Measurements from ENCODE around the gene GIMAP4. TPM values are rescaled to one million over a fixed set of nuclear protein-coding genes. Genes with fewer than 3 reads are reported as not detected.

GIMAP4 gene
- total RNA-seq, 4 donors from 2014 or later = 5.1 to 38.0 (median 14.6) TPM

- Histone ChIP-seq H3K4me3 (no peak overlapping the region), H3K36me3 (no peaks in the 10 kb centered on the region), H3K27ac (no peak overlapping the region), H3K27me3 (no peaks in the 10 kb centered on the region), H3K9me3 (no peaks in the 10 kb centered on the region), H3K4me1 (no peaks in the 10 kb centered on the region)
- DNase-seq = no peak
- no peak for TF ChIP-seq POLR2A (IDR thresholded peaks at IDR 0.05)
- TF ChIP-seq CTCF (IDR thresholded peaks at IDR 0.05) = no peak
Measured at GRCh38 chr7:150620061-150620460, 52.9 kb downstream of the GIMAP4 start.

GRCh38 chr7:150620617-150621371 is 53.6 kb downstream of the GIMAP4 start:
- Histone ChIP-seq H3K27ac (peak overlapping the region in 1 of 4 donors; percentile 33), H3K36me3 (no peaks in the 10 kb centered on the region), H3K4me1 (no peaks in the 10 kb centered on the region), H3K9me3 (no peaks in the 10 kb centered on the region), H3K4me3 (no peak overlapping the region), H3K27me3 (no peaks in the 10 kb centered on the region)
- no peak for TF ChIP-seq POLR2A (IDR thresholded peaks at IDR 0.05)
- no peak for TF ChIP-seq CTCF (IDR thresholded peaks at IDR 0.05)
- no peak for DNase-seq

- DNase-seq = no peak
- H3K27ac ChIP-seq = peak overlapping the region in 1 of 4 donors; percentile 33
- no peak overlapping the region for H3K4me3 ChIP-seq
- no peaks in the 10 kb centered on the region for H3K36me3 ChIP-seq
- H3K27me3 ChIP-seq = no peaks in the 10 kb centered on the region
- no peak for TF ChIP-seq POLR2A (IDR thresholded peaks at IDR 0.05)
- TF ChIP-seq CTCF (IDR thresholded peaks at IDR 0.05) = no peak
- H3K4me1 ChIP-seq = no peaks in the 10 kb centered on the region
- H3K9me3 ChIP-seq = no peaks in the 10 kb centered on the region
Measured at GRCh38 chr7:150621376-150621775, 54.2 kb downstream of the GIMAP4 start.

Other genes starting within 250 kb of the GIMAP4 start
- 10 to 100 TPM; 19.3 to 22.1 (median 20.0) TPM for gene LRRC61, start 244.0 kb upstream of the GIMAP4 start, total RNA-seq
- 10 to 100 TPM; 34.5 to 70.4 (median 56.8) TPM for gene ACTR3C, start 243.8 kb upstream of the GIMAP4 start, total RNA-seq
- 10 to 100 TPM; 21.5 to 99.9 (median 27.1) TPM for gene RARRES2, start 225.8 kb upstream of the GIMAP4 start, total RNA-seq
- gene REPIN1, start 198.6 kb upstream of the GIMAP4 start, total RNA-seq = 100 to 1,000 TPM; 138 to 209 (median 159) TPM
- 1 to 10 TPM; 1.7 to 2.8 (median 2.5) TPM for gene ZNF775, start 188.1 kb upstream of the GIMAP4 start, total RNA-seq
- 10 to 100 TPM in 1 of 4 donors, 1 to 10 TPM in 2, under 1 TPM in 1; 0.88 to 19.8 (median 5.2) TPM for gene GIMAP8, start 116.8 kb upstream of the GIMAP4 start, total RNA-seq
- gene GIMAP7, start 52.5 kb upstream of the GIMAP4 start, total RNA-seq = 10 to 100 TPM in 1 of 4 donors, 1 to 10 TPM in 3; 4.8 to 16.5 (median 8.5) TPM
- 10 to 100 TPM in 2 of 4 donors, 1 to 10 TPM in 2; 7.0 to 35.5 (median 10.6) TPM for gene GIMAP6, start 65.0 kb downstream of the GIMAP4 start, total RNA-seq
- gene GIMAP2, start 118.3 kb downstream of the GIMAP4 start, total RNA-seq = 10 to 100 TPM in 1 of 4 donors, 1 to 10 TPM in 3; 4.8 to 17.3 (median 9.1) TPM
- gene GIMAP1, start 149.2 kb downstream of the GIMAP4 start, total RNA-seq = 1 to 10 TPM; 1.8 to 7.4 (median 3.6) TPM
- gene GIMAP5, start 170.0 kb downstream of the GIMAP4 start, total RNA-seq = 10 to 100 TPM; 11.9 to 47.0 (median 24.4) TPM
- gene TMEM176B, start 233.0 kb downstream of the GIMAP4 start, total RNA-seq = 100 to 1,000 TPM in 3 of 4 donors, 10 to 100 TPM in 1; 93.3 to 394 (median 300) TPM
- 100 to 1,000 TPM in 3 of 4 donors, 10 to 100 TPM in 1; 88.3 to 338 (median 232) TPM for gene TMEM176A, start 233.4 kb downstream of the GIMAP4 start, total RNA-seq